GM23338 (cell line): ENCODE results near the gene ECT2. TPM values are rescaled to one million over a fixed set of nuclear protein-coding genes. Genes with fewer than 3 reads are reported as not detected.
"Not testable (repeated sequence)": the region's sequence is repeated elsewhere in the genome, so short reads cannot be mapped to it uniquely, and the experiment has no call there.

Experiments used
- ATAC-seq: fragments of 200-7000 bp; cut with Tn5 transposase; 3 replicates; pipeline ENCODE4 v1.9.1; 2020
- DNase-seq: peaks from one replicate; pipeline ENCODE4 v3.0.0-alpha.2; 2015; ENCODE audit warnings: low spot score
- H2AFZ ChIP-seq: fragments of 200-600 bp; sonication (generic); 2 replicates; pipeline ENCODE4 v1.8.0; 2016; ENCODE audit warnings: antibody characterized with exemption, mild to moderate bottlenecking, moderate library complexity
- H3F3A ChIP-seq: fragments of 200-600 bp; sonication (generic); replicated peaks from 2 replicates; pipeline ENCODE4 v1.8.0; 2017; ENCODE audit warnings: antibody characterized with exemption, mixed run types, low read depth
- H3K27ac ChIP-seq: fragments of 200-600 bp; sonication (generic); 2 replicates; pipeline ENCODE4 v1.6.1; 2016; ENCODE audit warnings: low read depth
- H3K27me3 ChIP-seq: fragments of 200-600 bp; sonication (generic); 2 replicates; pipeline ENCODE4 v1.8.0; 2016; ENCODE audit warnings: mild to moderate bottlenecking, mixed run types, moderate library complexity; ENCODE audit not compliant: insufficient read depth
- H3K36me3 ChIP-seq: fragments of 200-600 bp; sonication (generic); 2 replicates; pipeline ENCODE4 v1.8.0; 2016; ENCODE audit warnings: mild to moderate bottlenecking; ENCODE audit not compliant: insufficient read depth
- H3K4me1 ChIP-seq: fragments of 200-600 bp; sonication (generic); 2 replicates; pipeline ENCODE4 v1.8.0; 2016; ENCODE audit warnings: mild to moderate bottlenecking, moderate library complexity; ENCODE audit not compliant: insufficient read depth
- H3K4me2 ChIP-seq: fragments of 200-600 bp; sonication (generic); 2 replicates; pipeline ENCODE4 v1.7.1; 2017; ENCODE audit warnings: mixed run types
- H3K4me3 ChIP-seq: fragments of 200-600 bp; sonication (generic); 2 replicates; pipeline ENCODE4 v1.6.1; 2016; ENCODE audit warnings: mixed run types
- H3K79me2 ChIP-seq: fragments of 200-600 bp; sonication (generic); replicated peaks from 2 replicates; pipeline ENCODE4 v1.8.0; 2017; ENCODE audit warnings: mild to moderate bottlenecking; ENCODE audit not compliant: insufficient read depth
- H3K9me2 ChIP-seq: fragments of 200-600 bp; sonication (generic); 2 replicates; pipeline ENCODE4 v1.8.0; 2017; ENCODE audit not compliant: insufficient read depth
- H4K20me1 ChIP-seq: fragments of 200-600 bp; sonication (generic); replicated peaks from 2 replicates; pipeline ENCODE4 v1.8.0; 2017; ENCODE audit warnings: mild to moderate bottlenecking; ENCODE audit not compliant: insufficient read depth
- H3K27ac Mint-ChIP-seq: 2 replicates; pipeline ENCODE4 v1.8.0; 2020; ENCODE audit warnings: inconsistent platforms, mild to moderate bottlenecking, moderate library complexity, mixed read lengths
- H3K27me3 Mint-ChIP-seq: 3 replicates; pipeline ENCODE4 v1.8.0; 2022; ENCODE audit warnings: low read depth, mild to moderate bottlenecking, moderate library complexity, mixed read lengths, inconsistent platforms; ENCODE audit not compliant: insufficient read depth, poor library complexity
- H3K36me3 Mint-ChIP-seq: 3 replicates; pipeline ENCODE4 v1.8.0; 2021; ENCODE audit warnings: low read depth, mild to moderate bottlenecking, inconsistent platforms, moderate library complexity, mixed read lengths
- H3K4me1 Mint-ChIP-seq: 3 replicates; pipeline ENCODE4 v1.8.0; 2020; ENCODE audit warnings: mild to moderate bottlenecking, inconsistent platforms, mixed read lengths
- H3K4me3 Mint-ChIP-seq: 3 replicates; pipeline ENCODE4 v1.8.0; 2021; ENCODE audit warnings: moderate library complexity, mild to moderate bottlenecking, inconsistent platforms, mixed read lengths
- H3K9me3 Mint-ChIP-seq: 3 replicates; pipeline ENCODE4 v1.8.0; 2020; ENCODE audit warnings: moderate library complexity, mild to moderate bottlenecking, inconsistent platforms, mixed read lengths
- CREB1 ChIP-seq: fragments of 250-450 bp; sonication (Bioruptor Pico); IDR thresholded peaks from 2 replicates; pipeline ENCODE4 v1.5.0; 2020; ENCODE audit warnings: low read depth, mild to moderate bottlenecking, moderate library complexity
- EZH2phosphoT487 ChIP-seq: fragments of 200-600 bp; sonication (generic); IDR thresholded peaks from one replicate; pipeline ENCODE4 v1.8.1; 2018; ENCODE audit warnings: antibody characterized with exemption; ENCODE audit not compliant: unreplicated experiment
- POLR2AphosphoS5 ChIP-seq: IDR thresholded peaks from 2 replicates; pipeline ENCODE4 v1.6.1; 2016; ENCODE audit warnings: antibody characterized with exemption, low read depth
- STAT1 ChIP-seq: IDR thresholded peaks from one replicate; pipeline ENCODE4 v1.6.1; 2016; ENCODE audit warnings: antibody characterized with exemption; ENCODE audit not compliant: unreplicated experiment
- ZNF331 ChIP-seq: fragments of 250-450 bp; sonication (Bioruptor Pico); IDR thresholded peaks from 2 replicates; pipeline ENCODE4 v1.5.0; 2020; ENCODE audit warnings: low read depth, mild to moderate bottlenecking, moderate library complexity
- polyA plus RNA-seq: library from polyadenylated mRNA; unstranded; fragments of >200 nt; fragmentation: Nextera tagmentation; extraction: Ambion mirVana; gene quantifications from 2 replicates; pipeline ENCODE4 v1.2.1, GENCODE V29; 2016
- total RNA-seq: library from RNA; depleted of rRNA; stranded (reverse); fragments of >200 nt; shearing (Covaris generic); gene quantifications from 2 replicates; pipeline ENCODE4 v1.2.3, GENCODE V29; 2014
- TF ChIP-seq, protein P1 (sequence below), 2 experiments: fragments of 200-600 bp in 1 of 2; sonication (generic) in 1 of 2; conservative IDR thresholded peaks; 2 replicates each; pipeline versions ENCODE4 v1.5.1 to v1.6.1; 2016 to 2017; ENCODE audit warnings: antibody characterized with exemption in 2 of 2, low read depth in 2 of 2, mild to moderate bottlenecking in 2 of 2, moderate library complexity in 1 of 2

Gene ECT2
- total and polyA plus RNA-seq, 2 experiments from 2014 or later: 102 to 111 TPM

DNA sequence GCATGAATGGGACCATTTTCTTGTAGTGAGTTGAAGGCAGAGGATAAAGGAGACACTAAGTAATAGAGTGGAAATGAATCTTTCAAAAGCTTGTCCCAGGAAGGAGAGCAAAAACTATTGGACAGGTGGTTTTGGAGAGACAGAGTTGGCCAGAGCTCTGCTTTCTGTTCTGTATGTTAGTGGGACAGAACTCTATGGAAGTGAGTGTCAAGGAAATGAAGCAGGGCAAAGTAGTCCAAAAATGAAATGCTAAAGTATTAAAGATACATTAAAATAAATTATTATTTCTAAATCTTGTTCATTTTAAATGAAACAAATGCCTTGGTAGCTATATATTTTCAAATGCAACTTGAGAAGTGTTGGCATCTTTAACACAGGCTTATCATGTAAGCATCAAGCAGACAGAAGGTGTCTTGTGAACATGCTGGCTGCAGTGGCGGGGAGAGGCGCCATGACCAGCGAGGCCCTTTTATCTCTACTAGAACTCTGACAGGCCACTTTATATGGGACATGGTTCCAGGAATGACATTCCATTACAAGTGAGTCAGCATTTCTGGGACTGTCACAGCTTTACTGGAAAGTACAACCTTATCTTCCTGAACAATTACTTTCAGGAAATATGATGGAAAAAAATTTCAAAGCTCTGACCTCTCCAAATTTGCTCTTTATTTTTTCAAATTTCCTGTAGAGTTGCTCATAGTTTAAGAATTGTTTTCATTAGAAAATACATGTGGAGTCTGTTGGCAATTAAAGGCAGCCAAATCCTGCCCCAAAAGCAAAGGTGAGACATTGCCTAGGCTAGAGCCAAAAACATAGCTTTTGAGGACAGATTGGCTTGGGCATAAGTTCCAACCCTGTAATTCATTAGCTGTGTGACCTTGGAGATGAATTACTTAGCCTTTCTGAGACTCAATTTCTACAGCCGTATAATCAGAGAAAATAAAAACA is 106.5 kb downstream of the ECT2 start (continued):
- TF ChIP-seq, protein P1, sequence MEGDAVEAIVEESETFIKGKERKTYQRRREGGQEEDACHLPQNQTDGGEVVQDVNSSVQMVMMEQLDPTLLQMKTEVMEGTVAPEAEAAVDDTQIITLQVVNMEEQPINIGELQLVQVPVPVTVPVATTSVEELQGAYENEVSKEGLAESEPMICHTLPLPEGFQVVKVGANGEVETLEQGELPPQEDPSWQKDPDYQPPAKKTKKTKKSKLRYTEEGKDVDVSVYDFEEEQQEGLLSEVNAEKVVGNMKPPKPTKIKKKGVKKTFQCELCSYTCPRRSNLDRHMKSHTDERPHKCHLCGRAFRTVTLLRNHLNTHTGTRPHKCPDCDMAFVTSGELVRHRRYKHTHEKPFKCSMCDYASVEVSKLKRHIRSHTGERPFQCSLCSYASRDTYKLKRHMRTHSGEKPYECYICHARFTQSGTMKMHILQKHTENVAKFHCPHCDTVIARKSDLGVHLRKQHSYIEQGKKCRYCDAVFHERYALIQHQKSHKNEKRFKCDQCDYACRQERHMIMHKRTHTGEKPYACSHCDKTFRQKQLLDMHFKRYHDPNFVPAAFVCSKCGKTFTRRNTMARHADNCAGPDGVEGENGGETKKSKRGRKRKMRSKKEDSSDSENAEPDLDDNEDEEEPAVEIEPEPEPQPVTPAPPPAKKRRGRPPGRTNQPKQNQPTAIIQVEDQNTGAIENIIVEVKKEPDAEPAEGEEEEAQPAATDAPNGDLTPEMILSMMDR (conservative IDR thresholded peaks at IDR 0.05; ENCODE audit: low read depth in 2 of 2): no peak
- TF ChIP-seq EZH2phosphoT487: no peak
- no peak for TF ChIP-seq STAT1
- no peak for TF ChIP-seq CREB1 (CRISPR knock-in tag)

DNA sequence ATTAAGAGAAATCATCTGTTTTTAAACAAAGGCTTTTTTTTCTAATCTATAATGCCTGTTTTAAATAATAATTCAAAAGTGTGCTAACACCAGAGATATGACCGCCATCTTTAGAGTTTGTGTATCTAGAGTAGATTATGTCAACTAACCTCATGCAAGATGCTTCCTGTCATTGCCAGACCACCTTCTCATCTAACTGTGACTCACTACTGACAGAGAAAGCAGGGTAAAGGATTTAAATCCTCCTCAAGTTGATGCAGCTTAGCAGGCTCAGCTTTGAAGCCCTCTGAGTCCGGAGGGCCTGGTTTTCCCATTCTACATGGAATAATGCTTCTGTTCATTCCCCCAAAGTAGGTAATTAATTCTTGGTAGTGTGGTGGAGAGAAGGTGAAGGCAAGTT is 108.5 kb downstream of the ECT2 start:
- TF ChIP-seq, protein P1 (conservative IDR thresholded peaks at IDR 0.05; ENCODE audit: low read depth in 2 of 2): no peak
- TF ChIP-seq ZNF331 (CRISPR knock-in tag): no peak
- TF ChIP-seq POLR2AphosphoS5: no peak
- TF ChIP-seq STAT1: no peak
- no peaks in the 10 kb centered on the region for H3K79me2 ChIP-seq
- H3K4me1 Mint-ChIP-seq: peaks cover 16% of the 10 kb centered on the region; the same call in 2 of the 3 replicates
- 0 out of 3 replicates have a peak, but pooled peaks cover 4% of the 10 kb centered on the region for H3K36me3 Mint-ChIP-seq
- no peaks in the 10 kb centered on the region for H3K36me3 ChIP-seq
- no peak overlapping the region for H3K27ac ChIP-seq
- no peak overlapping the region for H3K4me3 Mint-ChIP-seq
- H3K27me3 Mint-ChIP-seq: peaks cover 19% of the 10 kb centered on the region
- ATAC-seq (no peak), DNase-seq (no peak)
- H4K20me1 ChIP-seq: no peaks in the 10 kb centered on the region
- H3F3A ChIP-seq: no peaks in the 10 kb centered on the region
- peaks cover 4% of the 10 kb centered on the region; the same call in 1 of the 2 replicates for H3K9me2 ChIP-seq
- no peak overlapping the region for H3K27ac Mint-ChIP-seq
- peaks cover 4% of the 10 kb centered on the region for H3K9me3 Mint-ChIP-seq
- peaks cover 29% of the 10 kb centered on the region for H3K27me3 ChIP-seq
- H3K4me2 ChIP-seq: no peak overlapping the region
- peaks cover 23% of the 10 kb centered on the region for H3K4me1 ChIP-seq
- no peak overlapping the region for H3K4me3 ChIP-seq
- H2AFZ ChIP-seq: no peak overlapping the region

DNA sequence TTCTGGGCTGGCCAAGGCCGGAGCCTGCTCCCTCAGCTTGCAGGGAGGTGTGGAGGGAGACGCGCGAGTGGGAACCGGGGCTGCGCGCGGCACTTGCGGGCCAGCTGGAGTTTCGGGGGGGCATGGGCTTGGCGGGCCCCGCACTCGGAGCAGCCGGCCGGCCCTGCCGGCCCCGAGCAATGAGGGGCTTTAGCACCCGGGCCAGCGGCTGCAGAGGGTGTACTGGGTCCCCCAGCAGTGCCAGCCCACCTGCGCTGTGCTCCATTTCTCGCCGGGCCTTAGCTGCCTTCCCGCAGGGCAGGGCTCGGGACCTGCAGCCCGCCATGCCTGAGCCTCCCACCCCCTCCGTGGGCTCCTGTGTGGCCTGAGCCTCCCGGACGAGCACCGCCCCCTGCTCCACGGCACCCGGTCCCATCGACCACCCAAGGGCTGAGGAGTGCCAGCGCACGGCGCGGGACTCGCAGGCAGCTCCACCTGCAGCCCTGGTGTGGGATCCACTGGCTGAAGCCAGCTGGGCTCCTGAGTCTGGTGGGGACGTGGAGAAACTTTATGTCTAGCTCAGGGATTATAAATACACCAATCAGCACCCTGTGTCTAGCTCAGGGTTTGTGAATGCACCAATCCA is 116.3 kb downstream of the ECT2 start:
- not testable (repeated sequence) for H3K9me2 ChIP-seq, H3K4me1 Mint-ChIP-seq, H3K27me3 ChIP-seq, H3K36me3 ChIP-seq, H3K4me3 Mint-ChIP-seq, H3F3A ChIP-seq, H2AFZ ChIP-seq, H4K20me1 ChIP-seq, H3K4me2 ChIP-seq, ATAC-seq, H3K27me3 Mint-ChIP-seq, H3K79me2 ChIP-seq, H3K27ac Mint-ChIP-seq, H3K9me3 Mint-ChIP-seq, H3K4me3 ChIP-seq, H3K4me1 ChIP-seq, DNase-seq, H3K27ac ChIP-seq
- H3K36me3 Mint-ChIP-seq: peaks cover 14% of the 10 kb centered on the region
